HAP-1 (cell line): ENCODE results near the gene ZNF423.
A peak's percentile ranks its signal among the peaks of the same experiment; 100 is the strongest.

Source experiments
- DNase-seq, 2 experiments: peaks; one replicate each; pipeline ENCODE4 v3.0.0-alpha.2; 2016 to 2020; ENCODE audit warnings: low spot score in 2 of 2
- H3K27me3 ChIP-seq: fragments of 250-450 bp; sonication (Bioruptor Pico); 2 replicates; pipeline ENCODE4 v1.5.1; 2020; ENCODE audit warnings: low read depth, mild to moderate bottlenecking, moderate library complexity
- H3K36me3 ChIP-seq: fragments of 250-450 bp; sonication (Bioruptor Pico); replicated peaks from 2 replicates; pipeline ENCODE4 v1.5.1; 2020; ENCODE audit warnings: mild to moderate bottlenecking
- H3K4me1 ChIP-seq: fragments of 250-450 bp; sonication (Bioruptor Pico); 2 replicates; pipeline ENCODE4 v1.5.1; 2020; ENCODE audit warnings: mild to moderate bottlenecking
- H3K4me3 ChIP-seq: fragments of 250-450 bp; sonication (Bioruptor Pico); 2 replicates; pipeline ENCODE4 v1.5.1; 2020; ENCODE audit warnings: mild to moderate bottlenecking, moderate library complexity
- H3K9me3 ChIP-seq: fragments of 250-450 bp; sonication (Bioruptor Pico); 2 replicates; pipeline ENCODE4 v1.5.1; 2020; ENCODE audit warnings: mild to moderate bottlenecking, moderate library complexity
- in situ Hi-C: fragments of 300-500 bp; cut with MboI; formaldehyde crosslinking; loops from 3 replicates; pipeline ENCODE4 v1.14.3; 2020; ENCODE audit warnings: low sequenced_read_pairs, inconsistent platforms, mixed read lengths

The ZNF423 gene

DNA sequence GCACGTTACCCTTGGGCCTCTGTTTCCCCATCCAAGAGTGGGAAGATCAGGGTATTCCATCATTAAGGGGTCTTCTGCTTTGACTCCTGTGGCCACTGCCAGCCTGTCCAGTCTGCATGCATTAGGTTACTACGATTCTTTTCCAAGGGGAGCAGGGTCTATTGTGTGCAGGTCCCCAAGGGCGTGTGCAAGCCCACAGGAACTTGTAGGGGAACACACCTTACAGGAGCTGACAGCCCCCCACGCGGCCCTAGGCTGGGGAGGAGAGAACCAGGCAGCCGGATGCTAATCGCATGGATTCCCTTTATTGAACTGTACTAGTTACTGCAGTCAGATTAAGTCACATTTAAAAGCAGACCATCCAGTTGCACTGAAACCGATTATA lies 365.6 kb downstream of the ZNF423 start:
- no peaks in the 10 kb centered on the region for H3K9me3 ChIP-seq
- H3K27me3 ChIP-seq: no peaks in the 10 kb centered on the region
- in situ Hi-C loops: no loop called here
- DNase-seq: no peak
- H3K4me1 ChIP-seq: no peaks in the 10 kb centered on the region
- H3K36me3 ChIP-seq: no peaks in the 10 kb centered on the region
- H3K4me3 ChIP-seq: no peak overlapping the region

DNA sequence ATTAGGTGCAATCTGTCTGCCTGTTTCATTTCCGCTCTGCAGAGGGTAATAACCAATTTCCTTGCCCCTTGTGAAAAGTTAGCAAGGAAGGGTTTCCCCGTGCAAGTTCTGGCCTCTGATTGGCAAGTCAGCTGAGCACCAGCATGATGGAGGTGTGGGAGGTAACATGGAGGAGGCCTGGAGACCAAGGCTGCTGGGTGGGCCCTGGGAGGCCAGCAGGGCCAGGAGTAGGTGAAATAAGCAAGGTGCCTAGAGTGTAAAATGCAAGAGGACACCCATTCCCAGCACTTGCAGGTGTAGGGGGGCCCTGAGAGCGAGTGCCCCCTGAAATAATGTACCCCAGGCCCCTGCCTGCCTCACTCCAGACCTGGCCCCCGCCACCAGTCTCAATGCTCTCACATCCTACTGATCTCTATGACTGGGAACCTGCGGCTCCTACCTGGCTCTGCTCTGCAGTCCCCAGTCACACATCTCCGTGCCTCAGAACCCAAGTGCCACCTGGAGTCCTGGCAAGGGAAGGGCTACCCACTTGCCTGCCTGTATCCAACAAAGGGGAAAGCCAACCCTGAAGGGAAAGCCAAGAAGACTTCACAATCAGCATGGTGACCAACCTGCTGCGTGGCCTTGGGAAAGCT lies 366.1 kb downstream of the ZNF423 start:
- H3K27me3 ChIP-seq: no peaks in the 10 kb centered on the region
- DNase-seq: no peak
- in situ Hi-C loops: no loop called here

DNA sequence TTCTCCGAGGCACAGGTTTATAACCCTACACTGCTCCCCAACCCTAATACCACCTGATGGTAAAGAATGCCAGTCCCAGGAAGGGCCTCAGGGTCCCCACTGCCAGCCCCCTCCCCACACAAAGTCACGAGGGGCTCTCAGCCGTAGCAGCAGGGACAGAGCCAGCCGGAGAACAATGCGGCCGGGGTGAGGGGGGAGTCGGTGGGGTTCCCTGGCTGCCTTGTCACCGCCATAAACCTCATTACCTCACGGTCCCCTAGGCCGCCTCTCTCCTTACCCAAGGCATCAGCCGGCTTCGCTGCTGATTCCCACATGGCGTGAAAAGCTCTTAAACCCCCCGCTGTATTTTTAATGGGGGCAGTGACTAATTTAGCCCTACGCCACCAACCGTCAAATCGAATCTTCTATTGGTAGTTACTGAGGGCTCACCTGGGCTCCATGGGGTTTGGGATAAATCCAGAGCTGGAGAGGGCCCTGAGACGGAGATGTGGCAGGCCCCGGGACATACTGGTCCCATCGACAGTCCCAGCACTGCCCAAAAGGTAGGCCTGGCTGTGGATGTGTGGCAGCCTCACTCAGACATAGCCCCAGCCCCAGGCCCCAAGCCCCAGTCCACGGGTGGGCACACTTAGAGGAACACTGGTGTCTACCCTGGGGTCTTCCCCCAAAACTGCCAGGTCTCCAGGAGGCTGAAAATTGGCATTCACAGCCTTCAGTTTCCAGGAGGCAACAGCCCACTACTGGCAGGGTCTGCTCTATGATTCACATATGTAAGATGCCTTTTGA lies 367.0 kb downstream of the ZNF423 start:
- DNase-seq: no peak
- Histone ChIP-seq H3K9me3 (no peaks in the 10 kb centered on the region), H3K27me3 (no peaks in the 10 kb centered on the region), H3K4me3 (no peak overlapping the region), H3K36me3 (no peaks in the 10 kb centered on the region), H3K4me1 (no peaks in the 10 kb centered on the region)
- in situ Hi-C loops: no loop called here

More for the DNA sequence above, 366.1 kb downstream of the ZNF423 start:
- Histone ChIP-seq H3K9me3 (no peaks in the 10 kb centered on the region), H3K36me3 (no peaks in the 10 kb centered on the region), H3K4me1 (no peaks in the 10 kb centered on the region), H3K4me3 (no peak overlapping the region)

DNA sequence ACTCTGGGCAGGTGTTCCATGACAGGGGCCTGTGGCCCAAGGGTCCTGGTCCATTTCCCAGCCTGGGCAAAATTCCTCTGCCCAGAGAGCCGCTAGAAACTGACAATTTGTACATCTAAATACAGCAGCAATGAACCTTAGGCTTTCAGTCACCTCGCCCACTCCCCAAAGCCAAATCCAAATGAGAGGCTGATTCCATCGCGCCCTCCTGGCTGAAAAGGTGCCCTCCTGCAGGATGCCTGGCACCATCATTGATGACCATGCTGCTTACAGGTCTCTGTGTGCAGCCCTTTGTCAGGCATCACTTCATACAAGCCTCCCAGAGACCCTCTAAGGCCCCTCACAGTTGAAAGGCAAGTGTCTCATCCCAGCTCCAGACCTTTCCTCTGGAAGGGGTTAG lies 367.6 kb downstream of the ZNF423 start:
- in situ Hi-C loops: no loop called here
- no peak overlapping the region for H3K4me3 ChIP-seq
- no peaks in the 10 kb centered on the region for H3K36me3 ChIP-seq
- H3K4me1 ChIP-seq: no peaks in the 10 kb centered on the region
- H3K9me3 ChIP-seq: no peaks in the 10 kb centered on the region
- no peak for DNase-seq
- no peaks in the 10 kb centered on the region for H3K27me3 ChIP-seq

DNA sequence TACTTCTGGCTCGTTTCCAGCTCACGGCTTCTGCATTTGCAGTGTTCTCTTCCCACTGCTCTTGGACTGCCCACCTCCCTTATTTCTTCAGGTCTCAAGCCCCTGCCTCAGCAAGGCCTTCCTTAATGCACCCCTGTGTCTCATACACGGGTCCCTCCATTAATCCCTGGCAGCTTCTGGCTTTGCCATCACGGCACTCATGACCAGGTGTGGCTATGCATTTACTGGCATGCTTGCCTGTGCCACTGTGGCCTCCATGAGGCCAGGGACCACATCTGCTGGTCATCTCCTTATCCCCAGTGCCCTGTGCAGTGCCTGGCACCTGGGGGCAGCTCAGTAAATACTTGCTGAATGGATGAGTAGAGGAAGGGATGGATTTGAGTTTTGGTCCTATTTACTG lies 368.2 kb downstream of the ZNF423 start:
- Histone ChIP-seq H3K9me3 (no peaks in the 10 kb centered on the region), H3K4me1 (no peaks in the 10 kb centered on the region), H3K27me3 (no peaks in the 10 kb centered on the region), H3K4me3 (no peak overlapping the region), H3K36me3 (no peaks in the 10 kb centered on the region)
- in situ Hi-C loops: no loop called here
- no peak for DNase-seq

DNA sequence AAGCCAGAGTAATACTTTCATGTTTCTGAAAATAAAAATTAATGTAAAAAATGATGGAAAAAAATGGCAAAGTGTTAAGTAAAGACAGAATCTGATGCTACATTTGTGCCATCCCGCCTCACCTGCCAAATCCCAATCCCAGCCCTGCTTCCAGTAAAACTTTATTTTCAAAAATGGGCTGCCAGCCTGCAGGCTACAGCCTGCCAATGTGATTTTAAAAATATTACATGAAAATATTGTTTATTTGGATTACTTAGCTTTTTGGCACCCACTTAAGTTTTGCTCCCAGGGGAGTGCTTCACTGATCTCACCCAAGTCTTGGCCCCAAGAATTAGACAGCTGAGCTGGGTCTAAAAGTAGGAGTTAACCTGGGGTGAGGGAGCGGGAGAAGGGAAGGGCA lies 369.5 kb downstream of the ZNF423 start:
- Histone ChIP-seq H3K36me3 (no peaks in the 10 kb centered on the region), H3K4me3 (no peak overlapping the region), H3K27me3 (0 out of 2 replicates have a peak, but pooled peaks cover 4% of the 10 kb centered on the region), H3K4me1 (no peaks in the 10 kb centered on the region), H3K9me3 (no peaks in the 10 kb centered on the region)
- in situ Hi-C loops: no loop called here
- no peak for DNase-seq

DNA sequence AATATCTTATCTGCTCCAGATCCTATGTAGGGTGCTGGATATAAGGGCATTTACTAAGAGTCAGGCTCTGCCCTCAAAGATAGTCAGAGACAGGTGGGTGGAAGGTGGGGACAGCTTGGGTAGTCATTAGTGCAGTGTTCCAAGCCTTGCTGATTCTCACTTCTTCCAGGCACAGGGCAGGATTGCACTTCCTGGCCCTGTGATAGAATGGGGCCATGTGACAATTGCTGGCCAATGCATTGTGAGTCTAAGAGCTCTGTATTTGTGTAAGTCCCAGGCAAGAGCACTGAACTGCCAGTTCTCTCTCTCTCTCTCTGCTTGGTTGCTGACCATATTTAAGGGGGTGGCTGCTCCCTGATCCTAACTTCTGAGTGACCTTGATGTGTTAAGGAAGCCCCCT lies 370.2 kb downstream of the ZNF423 start:
- in situ Hi-C loops: no loop called here
- Histone ChIP-seq H3K27me3 (0 out of 2 replicates have a peak, but pooled peaks cover 4% of the 10 kb centered on the region), H3K36me3 (no peaks in the 10 kb centered on the region), H3K4me3 (no peak overlapping the region), H3K4me1 (no peaks in the 10 kb centered on the region), H3K9me3 (no peaks in the 10 kb centered on the region)
- DNase-seq: no peak

DNA sequence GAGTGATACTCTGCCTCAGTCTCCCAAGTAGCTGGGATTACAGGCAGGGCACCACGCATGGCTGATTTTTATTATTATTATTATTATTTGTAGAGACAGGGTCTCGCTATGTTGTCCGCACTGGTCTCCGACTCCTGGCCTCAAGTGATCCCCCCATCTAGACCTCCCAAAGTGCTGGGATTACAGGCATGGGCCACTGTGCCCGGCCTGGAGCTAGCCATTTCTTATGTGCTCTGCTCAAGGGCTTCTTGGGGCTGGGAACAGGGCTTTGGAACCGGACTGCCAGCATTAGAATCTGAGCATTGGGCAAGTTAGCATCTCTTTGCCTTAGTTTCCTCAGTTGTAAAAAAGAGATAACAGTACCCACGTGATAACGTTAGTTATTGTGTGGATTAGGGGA lies 371.0 kb downstream of the ZNF423 start:
- H3K4me3 ChIP-seq: no peak overlapping the region
- in situ Hi-C loops: no loop called here
- DNase-seq: no peak
- no peaks in the 10 kb centered on the region for H3K4me1 ChIP-seq
- no peaks in the 10 kb centered on the region for H3K9me3 ChIP-seq
- H3K27me3 ChIP-seq: 0 out of 2 replicates have a peak, but pooled peaks cover 4% of the 10 kb centered on the region
- H3K36me3 ChIP-seq: no peaks in the 10 kb centered on the region

DNA sequence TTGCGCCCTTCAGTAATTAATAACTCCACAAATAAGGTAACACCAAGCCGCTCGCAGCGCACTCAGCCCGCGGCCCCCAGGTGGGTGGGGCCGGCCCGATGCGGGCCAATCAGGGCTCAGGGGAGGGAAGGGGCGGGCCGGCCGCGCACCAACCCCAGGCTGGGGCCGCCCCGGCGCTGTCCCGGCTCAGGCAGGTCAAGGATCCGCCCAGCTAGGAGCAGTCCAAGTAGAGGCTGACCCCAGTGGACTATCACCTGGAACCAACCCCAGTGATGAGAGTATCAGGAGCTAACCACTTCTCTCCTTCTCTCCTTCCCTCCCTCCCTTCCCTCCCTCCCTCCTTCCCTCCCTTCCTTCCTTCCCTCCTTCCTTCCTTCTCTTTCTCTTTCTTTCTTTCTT lies 371.5 kb downstream of the ZNF423 start:
- peak; percentile 8 to 77 for DNase-seq
- no peaks in the 10 kb centered on the region for H3K36me3 ChIP-seq
- no peaks in the 10 kb centered on the region for H3K9me3 ChIP-seq
- H3K27me3 ChIP-seq: 0 out of 2 replicates have a peak, but pooled peaks cover 4% of the 10 kb centered on the region
- no peak overlapping the region for H3K4me3 ChIP-seq
- in situ Hi-C loops: no loop called here
- no peaks in the 10 kb centered on the region for H3K4me1 ChIP-seq

DNA sequence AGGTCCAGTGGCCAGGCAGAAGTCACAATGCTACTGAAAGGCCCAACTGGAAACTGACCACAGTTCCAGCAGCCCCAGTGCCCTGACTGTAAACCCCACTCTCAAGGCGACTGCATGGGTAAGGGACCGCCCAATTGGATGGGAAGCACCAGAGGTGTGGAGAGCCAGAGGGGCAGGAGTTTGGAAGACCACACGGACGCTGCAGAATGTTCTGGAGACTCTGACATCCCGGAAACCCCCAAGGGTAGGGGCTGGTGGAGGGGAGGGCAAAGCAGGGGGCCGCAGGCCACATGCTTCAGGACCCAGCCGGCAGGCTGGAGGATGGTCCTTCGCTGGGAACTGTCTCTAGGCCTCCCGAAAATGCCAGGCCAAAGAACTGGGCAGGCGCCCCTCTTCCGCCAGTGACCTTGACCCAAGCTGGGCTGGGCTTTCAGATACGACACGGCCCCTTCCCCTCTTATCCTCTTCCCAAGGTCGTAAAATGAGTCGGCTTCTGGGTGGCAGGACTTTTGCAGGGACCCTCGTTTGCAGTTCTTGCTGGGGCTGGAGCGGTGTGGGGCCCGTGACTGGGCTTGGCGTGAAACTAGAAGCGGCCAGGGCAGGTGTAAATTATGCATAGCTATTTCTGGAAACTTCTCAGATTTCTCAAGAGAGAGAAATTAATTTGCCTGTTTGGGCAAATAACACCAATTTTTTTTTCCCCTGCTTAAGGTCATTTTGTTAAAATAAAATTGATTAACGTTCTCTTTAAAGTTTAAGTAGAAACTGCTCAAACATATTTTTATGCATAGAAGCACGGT lies 372.1 kb downstream of the ZNF423 start:
- 0 out of 2 replicates have a peak, but pooled peaks cover 4% of the 10 kb centered on the region for H3K27me3 ChIP-seq
- H3K36me3 ChIP-seq: no peaks in the 10 kb centered on the region
- H3K4me1 ChIP-seq: no peaks in the 10 kb centered on the region
- H3K9me3 ChIP-seq: no peaks in the 10 kb centered on the region
- in situ Hi-C loops: no loop called here
- DNase-seq: no peak
- no peak overlapping the region for H3K4me3 ChIP-seq

DNA sequence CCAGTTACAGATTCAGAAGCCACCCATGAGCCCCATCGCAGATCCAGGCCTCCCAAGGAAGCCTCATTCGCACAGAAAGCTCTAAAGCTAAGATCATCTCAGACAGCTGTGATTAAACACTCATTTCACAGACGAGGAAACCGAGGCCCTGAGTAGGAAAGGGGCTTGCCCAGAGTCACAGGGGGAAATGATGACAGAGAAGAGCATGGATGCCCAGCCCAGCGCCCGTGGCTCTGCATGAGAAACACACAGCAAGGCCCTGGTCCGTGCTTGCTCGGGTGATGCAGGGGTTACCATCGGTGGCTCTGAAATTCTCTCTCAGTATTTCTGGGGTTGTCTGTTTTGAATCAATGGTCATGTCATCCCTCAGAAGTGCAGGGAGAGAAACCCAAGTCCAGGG lies 372.7 kb downstream of the ZNF423 start:
- no peak for DNase-seq
- in situ Hi-C loops: no loop called here
- Histone ChIP-seq H3K9me3 (no peaks in the 10 kb centered on the region), H3K27me3 (0 out of 2 replicates have a peak, but pooled peaks cover 4% of the 10 kb centered on the region), H3K4me1 (no peaks in the 10 kb centered on the region), H3K36me3 (no peaks in the 10 kb centered on the region), H3K4me3 (no peak overlapping the region)

DNA sequence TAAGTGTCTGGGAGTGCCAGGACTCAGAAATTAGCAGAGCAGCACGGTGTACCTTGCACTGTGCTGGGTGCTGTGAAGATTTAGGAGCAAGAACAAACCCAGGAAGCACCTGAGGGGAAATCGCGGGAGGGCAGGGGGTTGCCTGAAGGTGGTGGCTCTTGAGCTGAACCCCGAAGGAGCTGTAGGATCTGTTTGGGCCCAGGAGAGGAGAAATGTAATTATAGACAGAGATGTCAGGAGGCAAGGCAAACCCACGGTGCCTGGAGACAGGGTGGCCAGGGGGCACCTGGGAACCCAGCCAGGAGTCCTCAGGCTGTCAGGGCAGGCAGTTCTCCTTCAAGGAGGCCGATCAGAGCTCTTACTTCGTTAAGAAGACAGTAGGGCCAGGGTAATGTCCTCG lies 373.2 kb downstream of the ZNF423 start:
- peak in 1 of 2 experiments; percentile 0 for DNase-seq
- Histone ChIP-seq H3K27me3 (peaks cover 6% of the 10 kb centered on the region; the same call in 1 of the 2 replicates), H3K9me3 (no peaks in the 10 kb centered on the region), H3K36me3 (no peaks in the 10 kb centered on the region), H3K4me1 (no peaks in the 10 kb centered on the region), H3K4me3 (no peak overlapping the region)
- in situ Hi-C loops: no loop called here

DNA sequence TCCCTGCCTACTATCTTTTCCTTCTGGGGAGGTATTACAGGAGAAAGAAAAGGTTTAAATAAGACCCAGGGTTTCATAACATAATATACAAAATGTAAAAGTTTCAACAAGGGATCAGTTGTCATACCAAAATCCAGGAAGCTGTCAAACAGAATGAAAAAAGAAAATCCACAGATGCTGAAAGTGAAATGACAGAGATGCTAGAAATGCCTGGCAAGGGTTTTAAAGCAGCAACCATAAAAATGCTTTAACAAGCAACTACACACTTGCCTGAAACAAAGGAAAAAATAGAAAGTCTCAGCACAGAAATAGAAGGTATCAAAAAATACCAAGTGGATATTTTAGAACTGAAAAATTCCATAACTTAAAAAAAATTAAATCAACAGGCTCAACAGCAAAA lies 377.3 kb downstream of the ZNF423 start:
- in situ Hi-C loops: no loop called here
- Histone ChIP-seq H3K4me1 (no peaks in the 10 kb centered on the region), H3K9me3 (no peaks in the 10 kb centered on the region), H3K36me3 (no peaks in the 10 kb centered on the region), H3K4me3 (no peak overlapping the region), H3K27me3 (peaks cover 6% of the 10 kb centered on the region; the same call in 1 of the 2 replicates)
- no peak for DNase-seq

DNA sequence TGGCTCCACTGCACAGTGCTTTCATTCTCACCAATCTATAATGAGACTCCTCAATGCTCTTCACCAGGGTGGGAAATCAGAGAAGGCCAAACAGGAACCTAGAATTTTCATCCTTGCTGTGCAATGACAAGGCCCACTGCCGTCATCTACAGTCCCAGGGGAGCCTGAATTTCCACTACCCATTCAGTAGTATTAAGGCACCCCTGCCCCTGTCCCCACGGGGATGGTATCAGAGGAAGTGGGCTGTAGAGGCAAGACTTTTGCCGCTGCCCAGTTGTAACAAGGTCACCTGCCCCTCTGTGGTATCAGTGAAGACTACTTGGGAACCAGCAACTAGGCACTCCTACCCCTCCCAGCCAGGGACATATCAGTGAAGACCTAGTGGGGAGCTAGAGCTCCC lies 377.8 kb downstream of the ZNF423 start:
- no peaks in the 10 kb centered on the region for H3K36me3 ChIP-seq
- no peaks in the 10 kb centered on the region for H3K4me1 ChIP-seq
- no peaks in the 10 kb centered on the region for H3K9me3 ChIP-seq
- H3K4me3 ChIP-seq: no peak overlapping the region
- H3K27me3 ChIP-seq: peaks cover 6% of the 10 kb centered on the region; the same call in 1 of the 2 replicates
- in situ Hi-C loops: no loop called here
- DNase-seq: no peak
